ENCODE results near the gene C16orf82.

C16orf82 gene

DNA sequence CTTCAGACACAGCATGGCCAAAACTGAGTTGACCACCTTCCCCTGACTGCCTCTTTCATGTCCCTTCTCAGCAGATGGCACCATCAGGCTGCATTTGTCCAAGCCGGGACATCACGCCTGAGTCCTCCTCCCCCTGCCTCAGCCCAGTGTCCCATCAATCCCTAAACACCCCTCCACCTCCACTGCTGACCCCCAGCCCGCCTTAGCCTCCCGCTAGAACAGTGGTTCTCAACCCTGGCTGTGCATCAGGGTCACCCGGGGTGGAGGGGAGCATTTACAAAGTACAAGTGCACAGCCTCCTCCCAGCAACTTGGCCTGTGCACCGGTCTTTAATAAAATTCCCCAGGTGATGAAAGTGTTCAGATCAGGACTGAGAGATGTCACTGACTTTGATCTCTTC lies 4.0 kb downstream of the C16orf82 start:
- no peak overlapping the region for H3K27ac ChIP-seq (ENCODE audit: poor library complexity, severe bottlenecking)
- H3K9me3 ChIP-seq (ENCODE audit: severe bottlenecking) = no peaks in the 10 kb centered on the region
- H3K4me3 ChIP-seq (ENCODE audit: severe bottlenecking) = no peak overlapping the region
- no peaks in the 10 kb centered on the region for H3K27me3 ChIP-seq (ENCODE audit: insufficient read depth, poor library complexity, severe bottlenecking)
- H3K36me3 ChIP-seq (ENCODE audit: low read depth) = no peaks in the 10 kb centered on the region
- no peaks in the 10 kb centered on the region for H3K4me1 ChIP-seq (ENCODE audit: insufficient read depth, poor library complexity, severe bottlenecking)
- ATAC-seq (ENCODE audit: low read depth) = no peak
- no peak for DNase-seq (ENCODE audit: low spot score)
- TF ChIP-seq, protein P1, sequence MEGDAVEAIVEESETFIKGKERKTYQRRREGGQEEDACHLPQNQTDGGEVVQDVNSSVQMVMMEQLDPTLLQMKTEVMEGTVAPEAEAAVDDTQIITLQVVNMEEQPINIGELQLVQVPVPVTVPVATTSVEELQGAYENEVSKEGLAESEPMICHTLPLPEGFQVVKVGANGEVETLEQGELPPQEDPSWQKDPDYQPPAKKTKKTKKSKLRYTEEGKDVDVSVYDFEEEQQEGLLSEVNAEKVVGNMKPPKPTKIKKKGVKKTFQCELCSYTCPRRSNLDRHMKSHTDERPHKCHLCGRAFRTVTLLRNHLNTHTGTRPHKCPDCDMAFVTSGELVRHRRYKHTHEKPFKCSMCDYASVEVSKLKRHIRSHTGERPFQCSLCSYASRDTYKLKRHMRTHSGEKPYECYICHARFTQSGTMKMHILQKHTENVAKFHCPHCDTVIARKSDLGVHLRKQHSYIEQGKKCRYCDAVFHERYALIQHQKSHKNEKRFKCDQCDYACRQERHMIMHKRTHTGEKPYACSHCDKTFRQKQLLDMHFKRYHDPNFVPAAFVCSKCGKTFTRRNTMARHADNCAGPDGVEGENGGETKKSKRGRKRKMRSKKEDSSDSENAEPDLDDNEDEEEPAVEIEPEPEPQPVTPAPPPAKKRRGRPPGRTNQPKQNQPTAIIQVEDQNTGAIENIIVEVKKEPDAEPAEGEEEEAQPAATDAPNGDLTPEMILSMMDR (IDR thresholded peaks at IDR 0.05; ENCODE audit: poor library complexity, severe bottlenecking) = no peak

DNA sequence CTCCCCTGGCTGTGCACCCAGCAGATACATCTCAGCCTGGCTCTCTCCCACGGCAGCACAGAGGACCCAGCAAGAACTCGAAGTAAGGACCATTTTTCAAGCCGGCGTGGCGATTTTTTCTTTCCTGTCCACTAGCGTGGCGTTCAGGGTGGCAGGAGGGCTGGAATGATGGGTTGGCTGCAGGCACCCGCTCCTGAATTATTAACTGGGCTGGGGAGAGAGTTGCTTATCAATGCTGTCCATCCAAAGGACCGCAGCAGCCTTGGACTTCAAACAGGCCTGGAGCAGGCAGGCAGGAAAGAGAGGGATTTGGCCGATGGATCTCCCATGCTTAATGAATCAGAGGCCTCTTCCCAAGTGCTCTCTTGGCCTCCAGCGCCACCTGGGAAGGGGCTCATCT lies 7.0 kb downstream of the C16orf82 start:
- no peaks in the 10 kb centered on the region for H3K4me1 ChIP-seq (ENCODE audit: insufficient read depth, poor library complexity, severe bottlenecking)
- no peak overlapping the region for H3K27ac ChIP-seq (ENCODE audit: poor library complexity, severe bottlenecking)
- TF ChIP-seq, protein P1 (IDR thresholded peaks at IDR 0.05; ENCODE audit: poor library complexity, severe bottlenecking) = no peak
- DNase-seq (ENCODE audit: low spot score) (no peak), ATAC-seq (ENCODE audit: low read depth) (no peak)
- no peaks in the 10 kb centered on the region for H3K36me3 ChIP-seq (ENCODE audit: low read depth)
- H3K9me3 ChIP-seq (ENCODE audit: severe bottlenecking) = no peaks in the 10 kb centered on the region
- no peak overlapping the region for H3K4me3 ChIP-seq (ENCODE audit: severe bottlenecking)
- H3K27me3 ChIP-seq (ENCODE audit: insufficient read depth, poor library complexity, severe bottlenecking) = no peaks in the 10 kb centered on the region

- no peaks in the 10 kb centered on the region for H3K9me3 ChIP-seq (ENCODE audit: severe bottlenecking)
- no peaks in the 10 kb centered on the region for H3K4me1 ChIP-seq (ENCODE audit: insufficient read depth, poor library complexity, severe bottlenecking)
- no peak overlapping the region for H3K27ac ChIP-seq (ENCODE audit: poor library complexity, severe bottlenecking)
- TF ChIP-seq, protein P1 (IDR thresholded peaks at IDR 0.05; ENCODE audit: poor library complexity, severe bottlenecking) = peak; percentile 15
- DNase-seq (ENCODE audit: low spot score) (no peak), ATAC-seq (ENCODE audit: low read depth) (peak; percentile 68; the same call in 2 of the 3 replicates)
- H3K4me3 ChIP-seq (ENCODE audit: severe bottlenecking) = no peak overlapping the region
- H3K36me3 ChIP-seq (ENCODE audit: low read depth) = no peaks in the 10 kb centered on the region
- H3K27me3 ChIP-seq (ENCODE audit: insufficient read depth, poor library complexity, severe bottlenecking) = no peaks in the 10 kb centered on the region
These were observed 14.2 kb downstream of the C16orf82 start for GRCh38 chr16:27080895-27081294.

DNA sequence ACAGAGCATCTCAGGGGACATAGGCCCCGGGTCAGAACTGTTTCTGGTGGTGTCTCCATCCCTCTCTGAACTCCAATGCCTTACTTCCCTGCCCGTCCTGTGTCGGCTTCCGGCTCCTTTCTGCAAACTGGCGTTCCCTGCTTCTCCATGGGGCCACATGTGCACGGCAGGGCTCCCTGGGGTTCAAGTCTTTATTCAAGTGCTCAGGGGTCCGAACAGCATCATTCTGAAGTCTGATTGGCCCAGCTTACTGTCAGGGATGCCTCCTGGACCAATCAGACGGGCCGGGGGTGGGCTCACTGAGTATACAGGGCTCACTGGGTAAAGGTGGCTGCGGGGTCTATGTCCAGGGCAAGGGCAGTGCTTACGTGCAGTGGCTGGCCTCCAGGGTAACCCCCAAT lies 17.1 kb downstream of the C16orf82 start:
- no peaks in the 10 kb centered on the region for H3K4me1 ChIP-seq (ENCODE audit: insufficient read depth, poor library complexity, severe bottlenecking)
- ATAC-seq (ENCODE audit: low read depth) = no peak

More for the DNA sequence above, 17.1 kb downstream of the C16orf82 start:
- H3K9me3 ChIP-seq (ENCODE audit: severe bottlenecking) = no peaks in the 10 kb centered on the region
- no peak for DNase-seq (ENCODE audit: low spot score)
- H3K36me3 ChIP-seq (ENCODE audit: low read depth) = no peaks in the 10 kb centered on the region
- no peak overlapping the region for H3K27ac ChIP-seq (ENCODE audit: poor library complexity, severe bottlenecking)
- TF ChIP-seq, protein P1 (IDR thresholded peaks at IDR 0.05; ENCODE audit: poor library complexity, severe bottlenecking) = no peak
- no peaks in the 10 kb centered on the region for H3K27me3 ChIP-seq (ENCODE audit: insufficient read depth, poor library complexity, severe bottlenecking)
- no peak overlapping the region for H3K4me3 ChIP-seq (ENCODE audit: severe bottlenecking)

Data from RWPE2 (cell line).